ENCODE results near the gene KCTD5. TPM values are rescaled to one million over a fixed set of nuclear protein-coding genes. Genes with fewer than 3 reads are reported as not detected.
"Not testable (repeated sequence)": the region's sequence is repeated elsewhere in the genome, so short reads cannot be mapped to it uniquely, and the experiment has no call there.

KCTD5 gene
- 10 to 100 TPM; 34.2 to 37.9 (median 36.5) TPM for total RNA-seq
- total RNA-seq (2013) = 19.7 TPM

- WGBS (ENCODE audit: insufficient coverage) = under 1% methylated on average over 73 of the region's 73 CpGs
- H3K9me3 Mint-ChIP-seq = no peaks in the 10 kb centered on the region
These were observed at the start of gene KCTD5 for GRCh38 chr16:2682209-2683021. Gene KCTD5 (plus strand): TSS chr16:2682523. CDS start chr16:2682549, 26 bp downstream.

GRCh38 chr16:2639071-2639721, 43.1 kb upstream of the KCTD5 start:
- H3K27ac Mint-ChIP-seq; intact Hi-C loops (cut with micrococcal nuclease); H3K36me3 Mint-ChIP-seq; H3K27me3 Mint-ChIP-seq (ENCODE audit: low read depth in 2 of 2); H3K27ac ChIP-seq (ENCODE audit: low read length); H3K36me3 ChIP-seq (ENCODE audit: control insufficient read depth, insufficient read depth, low read length); H3K4me1 Mint-ChIP-seq; H3K27me3 ChIP-seq (ENCODE audit: control insufficient read depth, insufficient read depth, low read length); H3K9me3 ChIP-seq (ENCODE audit: control insufficient read depth, insufficient read depth, low read length); H3K4me3 Mint-ChIP-seq; H3K9me3 Mint-ChIP-seq; H3K4me1 ChIP-seq (ENCODE audit: control insufficient read depth, insufficient read depth, low read length); H3K4me3 ChIP-seq (ENCODE audit: low read length); DNase-seq: not testable (repeated sequence)
- ATAC-seq = peak; percentile 91 to 97 (median 94)
- WGBS (ENCODE audit: insufficient coverage) = no CpG with 5 or more reads among the region's 12 CpGs

More at GRCh38 chr16:2682209-2683021, at the start of gene KCTD5:
- Mint-ChIP-seq H3K27me3 (ENCODE audit: low read depth in 2 of 2) (no peaks in the 10 kb centered on the region), H3K27ac (peak within 1 kb of the TSS; percentile 96), H3K4me1 (peaks cover 15 to 17% of the 10 kb centered on the region in 2 donors), H3K4me3 (peak within 1 kb of the TSS; percentile 97), H3K36me3 (no peaks in the 10 kb centered on the region)
- H3K9me3 ChIP-seq (ENCODE audit: control insufficient read depth, insufficient read depth, low read length) = no peaks in the 10 kb centered on the region
- TF ChIP-seq CTCF (IDR thresholded peaks at IDR 0.05) = no peak
- H3K27ac ChIP-seq (ENCODE audit: low read length) = peak within 1 kb of the TSS; percentile 80
- intact Hi-C loops (cut with micrococcal nuclease) = loop anchor here (5.0 kb wide), 1 partner anchor 40 kb away; the partner anchor contains the start of gene PRSS27
- peak; percentile 94 to 98 for DNase-seq
- H3K27me3 ChIP-seq (ENCODE audit: control insufficient read depth, insufficient read depth, low read length) = no peaks in the 10 kb centered on the region
- no peaks in the 10 kb centered on the region for H3K36me3 ChIP-seq (ENCODE audit: control insufficient read depth, insufficient read depth, low read length)
- H3K4me3 ChIP-seq (ENCODE audit: low read length) = peak within 1 kb of the TSS; percentile 94
- peaks cover 37% of the 10 kb centered on the region for H3K4me1 ChIP-seq (ENCODE audit: control insufficient read depth, insufficient read depth, low read length)
- peak; percentile 92 to 97 (median 94) for ATAC-seq

GRCh38 chr16:2639722-2640072, 42.6 kb upstream of the KCTD5 start:
- H3K27ac Mint-ChIP-seq; intact Hi-C loops (cut with micrococcal nuclease); H3K36me3 ChIP-seq (ENCODE audit: control insufficient read depth, insufficient read depth, low read length); DNase-seq; H3K4me3 Mint-ChIP-seq; H3K4me1 Mint-ChIP-seq; H3K36me3 Mint-ChIP-seq; H3K4me3 ChIP-seq (ENCODE audit: low read length); H3K27me3 Mint-ChIP-seq (ENCODE audit: low read depth in 2 of 2); H3K4me1 ChIP-seq (ENCODE audit: control insufficient read depth, insufficient read depth, low read length); H3K27ac ChIP-seq (ENCODE audit: low read length); H3K9me3 ChIP-seq (ENCODE audit: control insufficient read depth, insufficient read depth, low read length); H3K27me3 ChIP-seq (ENCODE audit: control insufficient read depth, insufficient read depth, low read length); H3K9me3 Mint-ChIP-seq: not testable (repeated sequence)
- peak in 2 of 3 donors; percentile 14 to 67 for ATAC-seq
- WGBS (ENCODE audit: insufficient coverage) = no CpG with 5 or more reads among the region's 9 CpGs

GRCh38 chr16:2642561-2642960, 39.8 kb upstream of the KCTD5 start:
- H3K27ac Mint-ChIP-seq; ATAC-seq; H3K4me1 Mint-ChIP-seq; H3K9me3 Mint-ChIP-seq; H3K4me3 ChIP-seq (ENCODE audit: low read length); H3K4me3 Mint-ChIP-seq; H3K4me1 ChIP-seq (ENCODE audit: control insufficient read depth, insufficient read depth, low read length); H3K27ac ChIP-seq (ENCODE audit: low read length); intact Hi-C loops (cut with micrococcal nuclease); DNase-seq; H3K27me3 Mint-ChIP-seq (ENCODE audit: low read depth in 2 of 2); H3K27me3 ChIP-seq (ENCODE audit: control insufficient read depth, insufficient read depth, low read length); H3K36me3 Mint-ChIP-seq; H3K9me3 ChIP-seq (ENCODE audit: control insufficient read depth, insufficient read depth, low read length); H3K36me3 ChIP-seq (ENCODE audit: control insufficient read depth, insufficient read depth, low read length): not testable (repeated sequence)
- WGBS (ENCODE audit: insufficient coverage) = no CpG with 5 or more reads among the region's 17 CpGs

- H3K36me3 Mint-ChIP-seq; H3K4me3 ChIP-seq (ENCODE audit: low read length); DNase-seq; intact Hi-C loops (cut with micrococcal nuclease); H3K4me1 ChIP-seq (ENCODE audit: control insufficient read depth, insufficient read depth, low read length); H3K4me1 Mint-ChIP-seq; H3K27me3 Mint-ChIP-seq (ENCODE audit: low read depth in 2 of 2); H3K36me3 ChIP-seq (ENCODE audit: control insufficient read depth, insufficient read depth, low read length); H3K9me3 ChIP-seq (ENCODE audit: control insufficient read depth, insufficient read depth, low read length); H3K4me3 Mint-ChIP-seq; H3K27ac ChIP-seq (ENCODE audit: low read length); H3K9me3 Mint-ChIP-seq; ATAC-seq; H3K27ac Mint-ChIP-seq; H3K27me3 ChIP-seq (ENCODE audit: control insufficient read depth, insufficient read depth, low read length): not testable (repeated sequence)
- no CpG with 5 or more reads among the region's 12 CpGs for WGBS (ENCODE audit: insufficient coverage)
These were observed 37.4 kb upstream of the KCTD5 start for GRCh38 chr16:2644754-2645453.

GRCh38 chr16:2651268-2651871, 31.0 kb upstream of the KCTD5 start:
- H3K27ac Mint-ChIP-seq; H3K9me3 Mint-ChIP-seq; H3K36me3 ChIP-seq (ENCODE audit: control insufficient read depth, insufficient read depth, low read length); intact Hi-C loops (cut with micrococcal nuclease); H3K4me3 ChIP-seq (ENCODE audit: low read length); ATAC-seq; H3K4me1 Mint-ChIP-seq; H3K4me1 ChIP-seq (ENCODE audit: control insufficient read depth, insufficient read depth, low read length); H3K27ac ChIP-seq (ENCODE audit: low read length); H3K36me3 Mint-ChIP-seq; H3K9me3 ChIP-seq (ENCODE audit: control insufficient read depth, insufficient read depth, low read length); DNase-seq; H3K4me3 Mint-ChIP-seq; H3K27me3 ChIP-seq (ENCODE audit: control insufficient read depth, insufficient read depth, low read length); H3K27me3 Mint-ChIP-seq (ENCODE audit: low read depth in 2 of 2): not testable (repeated sequence)
- WGBS (ENCODE audit: insufficient coverage) = no CpG with 5 or more reads among the region's 14 CpGs

Measured in natural killer cell (primary cell).